Measurements from ENCODE around the gene FITM1.
"Not testable (repeated sequence)": the region's sequence is repeated elsewhere in the genome, so short reads cannot be mapped to it uniquely, and the experiment has no call there.

The FITM1 gene

GRCh38 chr14:24098927-24099813 lies 31.3 kb upstream of the FITM1 start:
- no peak for DNase-seq

- DNase-seq = no peak
Measured at GRCh38 chr14:24100197-24100981, 30.1 kb upstream of the FITM1 start.

GRCh38 chr14:24100982-24101494 lies 29.4 kb upstream of the FITM1 start:
- no peak for DNase-seq

GRCh38 chr14:24102357-24103048 lies 28.0 kb upstream of the FITM1 start:
- no peak for DNase-seq

- no peak for DNase-seq
Measured at GRCh38 chr14:24103451-24103850, 27.0 kb upstream of the FITM1 start.

- not testable (repeated sequence) for DNase-seq
Measured at GRCh38 chr14:24105609-24106239, 24.7 kb upstream of the FITM1 start.

- no peak for DNase-seq
Measured at GRCh38 chr14:24106672-24107271, 23.7 kb upstream of the FITM1 start.

GRCh38 chr14:24108336-24108874 lies 22.1 kb upstream of the FITM1 start:
- DNase-seq = no peak

- DNase-seq = no peak
Measured at GRCh38 chr14:24110060-24110459, 20.4 kb upstream of the FITM1 start.

- DNase-seq = no peak
Measured at GRCh38 chr14:24110523-24110922, 19.9 kb upstream of the FITM1 start.

- DNase-seq = no peak
Measured at GRCh38 chr14:24113379-24113800, 17.1 kb upstream of the FITM1 start.

- DNase-seq = peak; percentile 84
Measured at GRCh38 chr14:24113801-24114531, 16.5 kb upstream of the FITM1 start.

- DNase-seq = peak; percentile 99
Measured at GRCh38 chr14:24114532-24115421, 15.7 kb upstream of the FITM1 start, which contains the start of the genes DCAF11 and NRL. TSS of gene DCAF11 (plus strand) at chr14:24114777. CDS start at chr14:24115595, 818 bp downstream. TSS of gene NRL (minus strand) at chr14:24114949. CDS start at chr14:24082848, 32,101 bp downstream.

GRCh38 chr14:24115422-24116127 lies 14.9 kb upstream of the FITM1 start:
- DNase-seq = no peak

GRCh38 chr14:24116128-24116814 lies 14.2 kb upstream of the FITM1 start:
- no peak for DNase-seq

GRCh38 chr14:24117179-24117578 lies 13.3 kb upstream of the FITM1 start:
- no peak for DNase-seq

- no peak for DNase-seq
Measured at GRCh38 chr14:24119691-24120090, 10.8 kb upstream of the FITM1 start.

GRCh38 chr14:24121210-24121609 lies 9.2 kb upstream of the FITM1 start:
- no peak for DNase-seq

- DNase-seq = no peak
Measured at GRCh38 chr14:24122416-24122815, 8.0 kb upstream of the FITM1 start.

All from activated T-cell treated with anti-CD3 and anti-CD28 coated beads, Interleukin-2, amount 50 U/mL, for 1 hour (primary cell).